Breast epithelium (tissue), 4 donors: ENCODE results near the gene ENHO. TPM values are rescaled to one million over a fixed set of nuclear protein-coding genes. Genes with fewer than 3 reads are reported as not detected.
A peak's percentile ranks its signal among the peaks of the same experiment; 100 is the strongest.

Experiments
- DNase-seq, 2 donors: peaks; one replicate each; pipeline ENCODE4 v3.0.0-alpha.2; 2019; ENCODE audit warnings: low spot score in 2 of 2
- H3K27ac ChIP-seq, 2 donors: fragments of 200-600 bp; sonication (generic) in 1 of 2; one replicate each; pipeline ENCODE4 v1.5.1; 2016 to 2019; ENCODE audit warnings: mild to moderate bottlenecking in 1 of 2
- H3K27me3 ChIP-seq, 2 donors: fragments of 200-600 bp; sonication (generic) in 1 of 2; one replicate each; pipeline versions ENCODE4 v1.5.1 to v1.6.0; 2017 to 2019; ENCODE audit warnings: control low read depth in 1 of 2, mild to moderate bottlenecking in 1 of 2
- H3K36me3 ChIP-seq: fragments of 200-600 bp; one replicate; pipeline ENCODE4 v1.5.1; 2019
- H3K4me1 ChIP-seq, 2 donors: fragments of 200-600 bp; sonication (generic); one replicate each; pipeline ENCODE4 v1.5.1; 2016 to 2019; ENCODE audit warnings: control low read depth in 1 of 2
- H3K4me3 ChIP-seq, 3 donors: fragments of 200-600 bp; sonication (generic); 1 replicate in 2 of 3; 2 replicates in 1 of 3; pipeline ENCODE4 v1.5.1; 2016 to 2019; ENCODE audit warnings: mild to moderate bottlenecking in 3 of 3, moderate library complexity in 2 of 3
- H3K9me3 ChIP-seq, 2 donors: fragments of 200-600 bp; sonication (generic) in 1 of 2; one replicate each; pipeline ENCODE4 v1.5.1; 2016 to 2019; ENCODE audit warnings: control low read depth in 1 of 2
- CTCF ChIP-seq, 3 donors: fragments of 450-650 bp; IDR thresholded peaks; one replicate each; pipeline ENCODE4 v1.5.1; 2016 to 2017; ENCODE audit warnings: antibody characterized with exemption in 3 of 3, mild to moderate bottlenecking in 3 of 3, moderate library complexity in 3 of 3
- POLR2A ChIP-seq: fragments of 450-650 bp; IDR thresholded peaks from one replicate; pipeline ENCODE4 v1.6.1; 2016; ENCODE audit warnings: antibody characterized with exemption, mild to moderate bottlenecking, moderate library complexity
- POLR2AphosphoS5 ChIP-seq, 3 donors: sonication (generic); formaldehyde crosslinking; IDR thresholded peaks; one replicate each; pipeline ENCODE4 v1.6.1; 2017; ENCODE audit warnings: antibody characterized with exemption in 3 of 3
- intact Hi-C: fragments of 100-400 bp; cut with DNase I; formaldehyde crosslinking; loops from one replicate; pipeline ENCODE4 v1.15.1; 2023; ENCODE audit warnings: low total_unique reads
- total RNA-seq, 3 donors: library from RNA; depleted of rRNA; stranded (reverse); fragments of >200 nt; gene quantifications; one replicate each; pipeline ENCODE4 v1.1.0, GENCODE V29; 2016

The ENHO gene
- total RNA-seq, 3 donors from 2014 or later = 0.33 to 5.4 (median 1.8) TPM

- Histone ChIP-seq H3K9me3 (no peaks in the 10 kb centered on the region), H3K4me1 (no peaks in the 10 kb centered on the region), H3K36me3 (no peaks in the 10 kb centered on the region), H3K27me3 (no peaks in the 10 kb centered on the region), H3K4me3 (no peak overlapping the region), H3K27ac (no peak overlapping the region)
- TF ChIP-seq CTCF (IDR thresholded peaks at IDR 0.05) = no peak
- TF ChIP-seq POLR2A = no peak
- no peak for TF ChIP-seq POLR2AphosphoS5 (IDR thresholded peaks at IDR 0.05)
- intact Hi-C loops = no loop called here
- no peak for DNase-seq
Observed at GRCh38 chr9:34550016-34550680, 27.4 kb upstream of the ENHO start.

- H3K4me3 ChIP-seq = no peak overlapping the region
- H3K9me3 ChIP-seq = no peaks in the 10 kb centered on the region
- no peaks in the 10 kb centered on the region for H3K4me1 ChIP-seq
- intact Hi-C loops = loop anchor here (5.0 to 10.0 kb wide), 2 partner anchors 55 to 153 kb away; no protein-coding TSS in a partner anchor
- no peaks in the 10 kb centered on the region for H3K36me3 ChIP-seq
- TF ChIP-seq POLR2A (no peak), CTCF (IDR thresholded peaks at IDR 0.05) (no peak), POLR2AphosphoS5 (IDR thresholded peaks at IDR 0.05) (no peak)
- no peaks in the 10 kb centered on the region for H3K27me3 ChIP-seq
- DNase-seq = no peak
- H3K27ac ChIP-seq = no peak overlapping the region
Observed at GRCh38 chr9:34549407-34549732, 26.6 kb upstream of the ENHO start.

DNA sequence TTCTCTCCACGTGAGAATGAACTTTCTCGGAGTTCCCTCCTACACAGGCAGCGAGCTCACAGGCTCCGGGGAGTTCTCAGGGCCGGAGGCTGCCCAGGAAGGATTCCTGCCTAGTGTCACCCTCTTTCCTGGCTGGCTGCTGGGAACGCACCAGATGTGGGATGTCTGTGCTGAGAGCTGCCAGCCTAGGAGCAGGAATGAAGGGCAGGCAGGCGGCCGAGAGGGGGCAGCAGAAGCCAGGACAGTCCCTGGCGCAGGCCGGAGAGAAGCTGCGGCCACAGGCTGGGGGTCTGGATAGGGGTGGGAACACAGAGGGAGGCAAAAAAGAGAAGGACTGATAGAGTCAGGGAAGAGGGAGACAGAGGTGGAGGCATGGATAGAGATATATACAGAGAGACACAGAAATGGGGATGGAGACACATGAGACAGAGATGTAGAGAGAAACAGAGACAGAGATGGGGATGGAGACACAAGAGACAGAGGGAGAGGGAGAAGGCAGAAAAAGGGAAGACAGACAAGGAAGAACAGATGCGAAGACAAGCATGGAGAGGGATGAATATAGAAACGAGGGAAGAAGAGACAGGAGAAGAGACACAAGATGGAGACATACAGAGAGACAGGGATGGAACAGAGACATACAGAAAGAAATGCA is 25.3 kb upstream of the ENHO start:
- H3K4me3 ChIP-seq = no peak overlapping the region
- no peaks in the 10 kb centered on the region for H3K27me3 ChIP-seq
- peak; percentile 56 to 72 for DNase-seq
- TF ChIP-seq CTCF (IDR thresholded peaks at IDR 0.05) = peak; percentile 59 to 86 (median 76)
- TF ChIP-seq POLR2AphosphoS5 (IDR thresholded peaks at IDR 0.05) = no peak
- H3K9me3 ChIP-seq = no peaks in the 10 kb centered on the region
- intact Hi-C loops = loop anchor here (5.0 to 10.0 kb wide), 2 partner anchors 57 to 154 kb away; no protein-coding TSS in a partner anchor
- no peak overlapping the region for H3K27ac ChIP-seq
- no peaks in the 10 kb centered on the region for H3K4me1 ChIP-seq
- no peaks in the 10 kb centered on the region for H3K36me3 ChIP-seq

DNA sequence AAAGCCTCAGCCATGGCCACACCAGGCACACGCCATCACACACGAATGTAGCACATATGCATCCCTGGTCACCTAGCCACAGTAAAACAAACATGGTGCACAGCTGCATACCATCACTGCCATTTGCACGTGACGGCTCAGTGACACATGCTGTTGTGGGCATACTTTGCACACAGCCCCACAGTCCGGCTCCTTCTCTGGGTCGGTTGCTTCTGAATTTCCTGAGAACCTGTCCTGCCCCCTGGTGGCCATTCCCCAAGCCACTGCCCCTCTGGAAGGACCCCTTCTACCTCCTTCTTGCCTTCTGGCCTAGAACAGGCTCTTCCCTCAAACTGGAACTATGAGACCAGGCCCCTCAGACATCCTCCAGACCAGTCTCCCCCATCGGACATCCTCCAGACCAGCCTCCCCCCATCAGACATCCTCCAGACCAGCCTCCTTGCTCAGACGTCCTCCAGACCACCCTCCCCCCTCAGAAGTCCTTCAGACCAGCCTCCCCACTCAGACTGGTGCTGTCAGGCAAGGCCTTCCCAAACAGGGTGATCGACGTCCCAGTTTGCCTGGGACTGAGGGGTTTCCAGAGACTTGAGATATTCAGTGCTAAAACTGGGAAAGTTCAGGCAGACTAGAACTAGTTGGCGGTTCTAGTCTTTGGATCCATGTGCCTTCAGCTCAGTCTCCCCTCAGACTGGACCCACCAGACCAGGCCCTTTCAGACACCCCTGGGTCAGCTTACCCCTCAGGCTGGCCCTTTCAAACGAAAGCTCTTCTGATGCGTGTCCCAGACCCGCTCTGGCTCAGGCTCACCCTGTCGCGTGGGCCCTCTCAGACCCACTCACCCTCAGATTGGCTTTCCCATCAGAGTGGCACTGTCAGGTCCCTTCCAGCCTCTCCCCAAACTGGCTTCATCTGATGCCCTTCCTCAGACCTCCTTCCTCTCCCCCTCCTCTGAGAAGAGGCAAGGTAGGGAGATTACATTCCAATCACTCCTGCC is 24.3 kb upstream of the ENHO start:
- Histone ChIP-seq H3K4me1 (no peaks in the 10 kb centered on the region), H3K4me3 (no peak overlapping the region), H3K36me3 (no peaks in the 10 kb centered on the region), H3K27ac (no peak overlapping the region), H3K27me3 (no peaks in the 10 kb centered on the region), H3K9me3 (no peaks in the 10 kb centered on the region)
- no peak for DNase-seq
- intact Hi-C loops = loop anchor here (5.0 to 10.0 kb wide), 2 partner anchors 58 to 155 kb away; no protein-coding TSS in a partner anchor
- TF ChIP-seq CTCF (IDR thresholded peaks at IDR 0.05) = peak; percentile 71 to 73 (median 72)
- no peak for TF ChIP-seq POLR2AphosphoS5 (IDR thresholded peaks at IDR 0.05)
- no peak for TF ChIP-seq POLR2A
